Tibial nerve (tissue), 4 donors: ENCODE measurements around the gene FAM124A.

Source experiments
- CTCF ChIP-seq, 5 experiments: fragments of 200-600 bp in 3 of 5; fragments of 450-650 bp in 2 of 5; sonication (generic) in 3 of 5; IDR thresholded peaks; one replicate each; pipeline ENCODE4 v1.5.1; 2016 to 2019; ENCODE audit warnings: antibody characterized with exemption in 5 of 5, mild to moderate bottlenecking in 3 of 5, moderate library complexity in 2 of 5
- EP300 ChIP-seq, 2 donors: sonication (generic); formaldehyde crosslinking; IDR thresholded peaks; one replicate each; pipeline ENCODE4 v1.6.1; 2017; ENCODE audit warnings: antibody characterized with exemption in 2 of 2, mild to moderate bottlenecking in 1 of 2
- POLR2A ChIP-seq, 2 donors: fragments of 450-650 bp; IDR thresholded peaks; one replicate each; pipeline ENCODE4 v1.6.1; 2017; ENCODE audit warnings: antibody characterized with exemption in 2 of 2, mild to moderate bottlenecking in 2 of 2, moderate library complexity in 2 of 2

GRCh38 chr13:51181786-51182383, 40.3 kb upstream of the FAM124A start:
- TF ChIP-seq CTCF (IDR thresholded peaks at IDR 0.05) (no peak), POLR2A (IDR thresholded peaks at IDR 0.05) (no peak), EP300 (IDR thresholded peaks at IDR 0.05) (no peak)
